Parathyroid adenoma (tissue), 2 donors: Measurements from ENCODE around the gene FNDC11.

Experiments
- H2AFZ ChIP-seq: fragments of 300-600 bp; sonication (generic); one replicate; pipeline ENCODE4 v1.7.0; 2017; ENCODE audit warnings: antibody characterized with exemption, mild to moderate bottlenecking
- H3K27ac ChIP-seq: fragments of 300-600 bp; sonication (generic); one replicate; pipeline ENCODE4 v1.7.0; 2017
- H3K27me3 ChIP-seq: fragments of 300-600 bp; sonication (generic); one replicate; pipeline ENCODE4 v1.7.0; 2017; ENCODE audit warnings: low read length; ENCODE audit not compliant: control insufficient read depth, insufficient read depth
- H3K36me3 ChIP-seq: fragments of 300-600 bp; sonication (generic); one replicate; pipeline ENCODE4 v1.7.0; 2017; ENCODE audit warnings: low read length; ENCODE audit not compliant: control insufficient read depth, insufficient read depth
- H3K4me1 ChIP-seq: fragments of 300-600 bp; sonication (generic); one replicate; pipeline ENCODE4 v1.7.0; 2017; ENCODE audit warnings: control low read depth
- H3K4me2 ChIP-seq: fragments of 300-600 bp; sonication (generic); one replicate; pipeline ENCODE4 v1.7.0; 2017; ENCODE audit warnings: low read length
- H3K4me3 ChIP-seq: fragments of 300-600 bp; sonication (generic); one replicate; pipeline ENCODE4 v1.7.0; 2017; ENCODE audit warnings: low read depth, low read length
- H3K79me2 ChIP-seq: fragments of 300-600 bp; sonication (generic); one replicate; pipeline ENCODE4 v1.7.0; 2017; ENCODE audit warnings: control low read depth
- H3K9ac ChIP-seq: fragments of 300-600 bp; sonication (generic); one replicate; pipeline ENCODE4 v1.7.0; 2017; ENCODE audit warnings: mild to moderate bottlenecking
- H3K9me3 ChIP-seq: fragments of 300-600 bp; sonication (generic); one replicate; pipeline ENCODE4 v1.7.0; 2017; ENCODE audit warnings: low read length; ENCODE audit not compliant: control insufficient read depth
- TF ChIP-seq, protein P1 (sequence below): fragments of 300-600 bp; sonication (generic); IDR thresholded peaks from one replicate; pipeline ENCODE4 v1.7.0; 2017; ENCODE audit warnings: antibody characterized with exemption, mild to moderate bottlenecking
- donor health status: primary hyperparathyroidism.

FNDC11 gene

DNA sequence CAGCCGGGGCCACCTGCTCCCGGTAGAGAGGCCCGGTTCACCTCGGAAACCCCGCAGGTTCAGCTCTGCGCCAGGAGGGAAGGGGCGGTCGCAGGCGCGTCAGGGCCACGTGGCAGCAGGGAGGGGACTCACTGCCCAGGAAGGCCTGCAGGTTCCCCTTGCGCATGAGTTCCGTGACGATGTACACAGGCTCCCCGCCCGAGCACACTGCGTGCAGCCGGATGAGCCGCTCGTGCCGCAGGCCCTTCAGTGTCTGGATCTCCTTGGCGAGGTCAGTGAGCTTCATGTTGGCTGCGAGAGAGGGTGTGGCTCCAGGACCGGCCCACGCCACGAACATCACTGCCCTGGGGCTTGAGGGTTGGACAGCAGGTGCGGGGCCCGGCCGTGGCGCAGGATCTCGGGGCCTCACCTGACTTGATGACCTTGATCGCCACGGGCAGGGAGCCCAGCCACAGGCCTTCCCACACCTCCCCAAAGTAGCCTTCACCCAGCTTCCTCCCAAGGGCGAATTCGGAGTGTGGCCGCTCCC lies 11.9 kb upstream of the FNDC11 start:
- no peaks in the 10 kb centered on the region for H3K4me1 ChIP-seq
- no peak overlapping the region for H3K9ac ChIP-seq
- no peaks in the 10 kb centered on the region for H3K79me2 ChIP-seq
- H3K36me3 ChIP-seq: no peaks in the 10 kb centered on the region
- TF ChIP-seq, protein P1, sequence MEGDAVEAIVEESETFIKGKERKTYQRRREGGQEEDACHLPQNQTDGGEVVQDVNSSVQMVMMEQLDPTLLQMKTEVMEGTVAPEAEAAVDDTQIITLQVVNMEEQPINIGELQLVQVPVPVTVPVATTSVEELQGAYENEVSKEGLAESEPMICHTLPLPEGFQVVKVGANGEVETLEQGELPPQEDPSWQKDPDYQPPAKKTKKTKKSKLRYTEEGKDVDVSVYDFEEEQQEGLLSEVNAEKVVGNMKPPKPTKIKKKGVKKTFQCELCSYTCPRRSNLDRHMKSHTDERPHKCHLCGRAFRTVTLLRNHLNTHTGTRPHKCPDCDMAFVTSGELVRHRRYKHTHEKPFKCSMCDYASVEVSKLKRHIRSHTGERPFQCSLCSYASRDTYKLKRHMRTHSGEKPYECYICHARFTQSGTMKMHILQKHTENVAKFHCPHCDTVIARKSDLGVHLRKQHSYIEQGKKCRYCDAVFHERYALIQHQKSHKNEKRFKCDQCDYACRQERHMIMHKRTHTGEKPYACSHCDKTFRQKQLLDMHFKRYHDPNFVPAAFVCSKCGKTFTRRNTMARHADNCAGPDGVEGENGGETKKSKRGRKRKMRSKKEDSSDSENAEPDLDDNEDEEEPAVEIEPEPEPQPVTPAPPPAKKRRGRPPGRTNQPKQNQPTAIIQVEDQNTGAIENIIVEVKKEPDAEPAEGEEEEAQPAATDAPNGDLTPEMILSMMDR: no peak
- H3K27me3 ChIP-seq: no peaks in the 10 kb centered on the region
- no peak overlapping the region for H3K4me2 ChIP-seq
- H2AFZ ChIP-seq: no peak overlapping the region
- H3K27ac ChIP-seq: no peak overlapping the region
- no peaks in the 10 kb centered on the region for H3K9me3 ChIP-seq
- H3K4me3 ChIP-seq: no peak overlapping the region

DNA sequence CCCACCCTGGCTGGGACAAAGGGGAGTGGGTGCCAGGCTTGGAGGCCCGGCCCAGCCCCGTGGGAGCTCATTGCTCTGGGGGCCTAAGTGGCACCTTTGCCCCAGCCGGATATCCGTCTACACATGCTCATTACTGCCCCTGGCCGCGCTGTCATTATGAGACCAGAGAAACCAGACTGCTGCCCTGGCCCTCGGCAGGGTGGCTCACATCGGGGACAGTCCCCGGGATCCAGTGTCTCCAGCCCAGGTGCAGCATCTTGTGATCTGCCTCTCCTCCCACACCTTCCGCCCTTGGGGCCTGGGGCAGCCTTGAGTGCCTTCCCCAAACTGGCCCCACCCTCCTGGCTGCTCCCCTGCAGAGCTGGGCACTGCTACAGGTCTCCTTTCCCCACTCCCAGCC lies 11.3 kb upstream of the FNDC11 start:
- H2AFZ ChIP-seq: no peak overlapping the region
- H3K27ac ChIP-seq: no peak overlapping the region
- H3K4me3 ChIP-seq: no peak overlapping the region
- H3K9ac ChIP-seq: no peak overlapping the region
- H3K9me3 ChIP-seq: no peaks in the 10 kb centered on the region
- H3K36me3 ChIP-seq: no peaks in the 10 kb centered on the region
- no peaks in the 10 kb centered on the region for H3K27me3 ChIP-seq
- no peaks in the 10 kb centered on the region for H3K4me1 ChIP-seq
- no peak overlapping the region for H3K4me2 ChIP-seq
- TF ChIP-seq, protein P1: no peak
- no peaks in the 10 kb centered on the region for H3K79me2 ChIP-seq

DNA sequence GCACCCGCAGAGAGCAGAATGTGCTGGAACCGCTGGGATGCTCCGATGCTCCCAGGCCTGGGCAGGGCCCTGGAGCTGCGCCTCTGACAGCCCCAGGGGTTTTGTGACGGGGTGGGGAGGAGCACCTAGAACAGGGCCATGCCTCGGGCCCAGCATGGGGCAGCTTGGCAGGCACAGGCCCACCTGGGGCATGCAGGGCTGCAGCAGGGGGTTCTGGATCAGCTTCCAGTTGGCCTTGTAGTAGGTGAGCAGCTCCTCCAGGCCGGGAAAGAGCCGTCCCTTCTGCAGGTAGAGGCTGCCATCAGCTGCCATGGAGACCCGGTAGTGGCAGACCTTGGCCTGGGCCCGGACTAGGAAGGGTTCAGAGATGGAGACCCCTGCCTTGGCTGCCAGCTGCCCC lies 10.8 kb upstream of the FNDC11 start:
- H3K4me3 ChIP-seq: no peak overlapping the region
- H3K9ac ChIP-seq: no peak overlapping the region
- H3K4me1 ChIP-seq: no peaks in the 10 kb centered on the region
- H3K27ac ChIP-seq: no peak overlapping the region
- H3K4me2 ChIP-seq: no peak overlapping the region
- H2AFZ ChIP-seq: no peak overlapping the region
- H3K36me3 ChIP-seq: no peaks in the 10 kb centered on the region
- no peaks in the 10 kb centered on the region for H3K27me3 ChIP-seq
- no peaks in the 10 kb centered on the region for H3K79me2 ChIP-seq
- H3K9me3 ChIP-seq: no peaks in the 10 kb centered on the region
- TF ChIP-seq, protein P1: no peak

DNA sequence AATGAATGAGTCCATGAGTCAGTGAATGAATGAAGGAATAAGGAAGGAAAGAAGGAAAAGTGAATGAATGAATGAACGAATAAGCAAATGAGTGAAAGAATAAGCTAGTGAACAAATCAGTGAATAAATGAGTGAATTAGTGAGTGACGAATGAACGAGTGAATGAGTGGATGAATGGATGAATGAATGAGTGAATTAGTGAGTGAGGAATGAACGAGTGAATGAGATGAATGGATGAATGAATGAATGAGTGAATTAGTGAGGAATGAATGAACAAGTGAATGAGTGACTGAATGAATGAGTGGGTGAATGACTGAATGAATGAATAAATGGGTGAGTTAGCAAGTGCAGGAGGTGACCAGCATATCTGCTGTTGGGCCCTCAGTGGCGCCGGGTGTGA lies 10.2 kb upstream of the FNDC11 start:
- H3K4me2 ChIP-seq: no peak overlapping the region
- H3K27me3 ChIP-seq: no peaks in the 10 kb centered on the region
- no peaks in the 10 kb centered on the region for H3K9me3 ChIP-seq
- no peak overlapping the region for H2AFZ ChIP-seq
- TF ChIP-seq, protein P1: no peak
- no peaks in the 10 kb centered on the region for H3K4me1 ChIP-seq
- H3K27ac ChIP-seq: no peak overlapping the region
- no peak overlapping the region for H3K9ac ChIP-seq
- no peaks in the 10 kb centered on the region for H3K79me2 ChIP-seq
- no peak overlapping the region for H3K4me3 ChIP-seq
- H3K36me3 ChIP-seq: no peaks in the 10 kb centered on the region

DNA sequence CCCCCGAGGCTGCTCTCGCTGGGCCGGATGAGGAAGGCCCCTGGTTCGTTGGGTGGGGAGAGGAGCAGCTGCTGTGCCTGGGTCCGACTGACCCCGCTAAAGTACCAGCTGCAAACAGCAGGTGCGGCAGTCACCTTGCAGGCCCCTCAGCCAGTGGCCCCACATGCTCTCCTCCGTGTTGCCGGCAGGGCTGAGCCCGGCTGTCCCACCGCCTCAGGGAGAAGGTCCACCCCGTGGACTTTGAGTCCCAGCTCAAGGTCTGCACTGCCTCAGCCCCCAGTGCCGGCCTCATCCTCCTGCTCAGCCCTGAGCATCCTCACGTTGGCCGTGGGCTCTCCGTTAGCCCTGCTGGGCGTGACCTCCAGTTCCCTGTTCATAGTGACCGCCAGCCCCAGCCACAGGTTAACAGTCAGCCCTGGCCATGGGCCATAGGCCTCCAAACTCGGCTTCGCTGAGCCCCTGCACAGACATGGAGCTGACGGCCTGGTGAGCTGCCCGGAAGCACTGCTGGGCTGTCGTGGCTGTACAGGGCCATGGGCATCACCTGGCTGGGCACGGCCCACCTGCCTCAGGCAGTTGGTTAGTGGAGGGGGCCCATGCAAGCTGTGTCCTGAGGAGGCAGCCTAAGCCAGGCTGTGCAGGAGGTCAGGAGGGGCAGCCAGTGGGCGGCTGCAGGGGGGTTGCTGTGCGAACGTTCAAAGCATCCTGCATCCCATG lies 9.6 kb upstream of the FNDC11 start:
- no peaks in the 10 kb centered on the region for H3K4me1 ChIP-seq
- no peaks in the 10 kb centered on the region for H3K79me2 ChIP-seq
- no peak overlapping the region for H2AFZ ChIP-seq
- H3K27me3 ChIP-seq: no peaks in the 10 kb centered on the region
- no peaks in the 10 kb centered on the region for H3K9me3 ChIP-seq
- H3K4me2 ChIP-seq: no peak overlapping the region
- no peak overlapping the region for H3K27ac ChIP-seq
- H3K36me3 ChIP-seq: no peaks in the 10 kb centered on the region
- no peak overlapping the region for H3K9ac ChIP-seq
- H3K4me3 ChIP-seq: no peak overlapping the region
- TF ChIP-seq, protein P1: no peak
